ENCODE measurements around the gene GPR158.
"Not testable (repeated sequence)": the region's sequence is repeated elsewhere in the genome, so short reads cannot be mapped to it uniquely, and the experiment has no call there.

GRCh38 chr10:25329587-25329986 lies 154.8 kb downstream of the GPR158 start:
- TF ChIP-seq, protein P1, sequence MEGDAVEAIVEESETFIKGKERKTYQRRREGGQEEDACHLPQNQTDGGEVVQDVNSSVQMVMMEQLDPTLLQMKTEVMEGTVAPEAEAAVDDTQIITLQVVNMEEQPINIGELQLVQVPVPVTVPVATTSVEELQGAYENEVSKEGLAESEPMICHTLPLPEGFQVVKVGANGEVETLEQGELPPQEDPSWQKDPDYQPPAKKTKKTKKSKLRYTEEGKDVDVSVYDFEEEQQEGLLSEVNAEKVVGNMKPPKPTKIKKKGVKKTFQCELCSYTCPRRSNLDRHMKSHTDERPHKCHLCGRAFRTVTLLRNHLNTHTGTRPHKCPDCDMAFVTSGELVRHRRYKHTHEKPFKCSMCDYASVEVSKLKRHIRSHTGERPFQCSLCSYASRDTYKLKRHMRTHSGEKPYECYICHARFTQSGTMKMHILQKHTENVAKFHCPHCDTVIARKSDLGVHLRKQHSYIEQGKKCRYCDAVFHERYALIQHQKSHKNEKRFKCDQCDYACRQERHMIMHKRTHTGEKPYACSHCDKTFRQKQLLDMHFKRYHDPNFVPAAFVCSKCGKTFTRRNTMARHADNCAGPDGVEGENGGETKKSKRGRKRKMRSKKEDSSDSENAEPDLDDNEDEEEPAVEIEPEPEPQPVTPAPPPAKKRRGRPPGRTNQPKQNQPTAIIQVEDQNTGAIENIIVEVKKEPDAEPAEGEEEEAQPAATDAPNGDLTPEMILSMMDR (IDR thresholded peaks at IDR 0.05; ENCODE audit: poor library complexity) = not testable (repeated sequence)
- TF ChIP-seq EZH2 (IDR thresholded peaks at IDR 0.05; ENCODE audit: borderline replicate concordance); EZH2phosphoT487 (IDR thresholded peaks at IDR 0.05; ENCODE audit: low read depth, severe bottlenecking, unreplicated experiment): not testable (repeated sequence)

Measured in hepatocyte (in vitro differentiated cells).